Activated CD8-positive, alpha-beta T cell treated with anti-CD3 and anti-CD28 coated beads for 36 hours (primary cell): ENCODE results near the gene FBLN1. TPM values are rescaled to one million over a fixed set of nuclear protein-coding genes. Genes with fewer than 3 reads are reported as not detected.

Source experiments
- ATAC-seq: fragments of 200-7000 bp; cut with Tn5 transposase; one replicate; pipeline ENCODE4 v1.10.0; 2021; ENCODE audit warnings: mild to moderate bottlenecking, moderate library complexity
- CTCF ChIA-PET: fragments of 350-600 bp; sonication (Branson Sonifier 250); formaldehyde crosslinking; loops from one replicate; lab custom pipeline; 2021; ENCODE audit warnings: antibody characterized with exemption; lab: Charles Lee
- POLR2A ChIA-PET: fragments of 350-600 bp; sonication (Branson Sonifier 250); formaldehyde crosslinking; loops from one replicate; lab custom pipeline; 2021; ENCODE audit warnings: antibody characterized with exemption; lab: Charles Lee
- DNase-seq: peaks from one replicate; pipeline ENCODE4 v3.0.0-alpha.2; 2020
- H3K27ac Mint-ChIP-seq: one replicate; pipeline ENCODE4 v1.8.0; 2021; ENCODE audit warnings: mild to moderate bottlenecking, mixed read lengths
- H3K27me3 Mint-ChIP-seq: one replicate; pipeline ENCODE4 v1.8.0; 2021; ENCODE audit warnings: mixed read lengths
- H3K36me3 Mint-ChIP-seq: one replicate; pipeline ENCODE4 v1.8.0; 2021; ENCODE audit warnings: low read depth, mixed read lengths
- H3K4me1 Mint-ChIP-seq: one replicate; pipeline ENCODE4 v1.8.0; 2021; ENCODE audit warnings: low read depth, mixed read lengths
- H3K4me3 Mint-ChIP-seq: one replicate; pipeline ENCODE4 v1.8.0; 2021; ENCODE audit warnings: mild to moderate bottlenecking, moderate library complexity, mixed read lengths
- H3K9me3 Mint-ChIP-seq: one replicate; pipeline ENCODE4 v1.8.0; 2021; ENCODE audit warnings: mixed read lengths
- intact Hi-C: fragments of 100-400 bp; cut with micrococcal nuclease; formaldehyde crosslinking; loops from one replicate; pipeline ENCODE4 v1.10.0; 2022
- total RNA-seq, 2 experiments: library from RNA; stranded (reverse); gene quantifications; one replicate each; pipeline ENCODE4 v1.2.3, GENCODE V29; 2021
- TF ChIP-seq, protein P1 (sequence below): fragments of 200-600 bp; IDR thresholded peaks from one replicate; pipeline ENCODE4 v1.8.0; 2022; ENCODE audit warnings: antibody characterized with exemption, mild to moderate bottlenecking

The FBLN1 gene
- total RNA-seq, 2 experiments from 2014 or later = 0.56 TPM; not detected in 1

DNA sequence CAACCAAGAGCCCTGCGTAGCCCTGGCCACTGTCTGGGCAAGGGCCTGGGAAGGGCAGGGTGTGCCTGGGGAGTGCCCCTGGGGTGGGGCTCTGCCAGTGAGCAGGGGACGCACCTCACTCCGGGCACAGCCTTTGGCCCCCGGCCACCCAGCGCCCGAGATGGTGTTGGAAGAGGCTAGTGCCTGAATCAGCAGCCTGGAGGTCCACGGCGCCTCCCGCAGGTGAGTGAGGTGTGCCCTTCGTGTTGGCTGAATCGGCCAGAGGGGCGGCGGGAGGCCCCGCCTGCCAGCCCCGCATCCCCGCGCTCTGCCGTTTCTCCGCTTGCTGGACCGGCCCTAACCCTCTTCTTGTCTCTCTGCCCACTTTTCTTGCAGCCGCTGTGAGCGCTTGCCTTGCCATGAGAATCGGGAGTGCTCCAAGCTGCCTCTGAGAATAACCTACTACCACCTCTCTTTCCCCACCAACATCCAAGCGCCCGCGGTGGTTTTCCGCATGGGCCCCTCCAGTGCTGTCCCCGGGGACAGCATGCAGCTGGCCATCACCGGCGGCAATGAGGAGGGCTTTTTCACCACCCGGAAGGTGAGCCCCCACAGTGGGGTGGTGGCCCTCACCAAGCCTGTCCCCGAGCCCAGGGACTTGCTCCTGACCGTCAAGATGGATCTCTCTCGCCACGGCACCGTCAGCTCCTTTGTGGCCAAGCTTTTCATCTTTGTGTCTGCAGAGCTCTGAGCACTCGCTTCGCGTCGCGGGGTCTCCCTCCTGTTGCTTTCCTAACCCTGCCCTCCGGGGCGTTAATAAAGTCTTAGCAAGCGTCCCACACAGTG, 60.1 kb downstream of the FBLN1 start:
- Mint-ChIP-seq H3K27me3 (peaks cover 8% of the 10 kb centered on the region), H3K4me3 (no peak overlapping the region), H3K36me3 (no peaks in the 10 kb centered on the region), H3K27ac (no peak overlapping the region), H3K4me1 (no peaks in the 10 kb centered on the region), H3K9me3 (peaks cover 10% of the 10 kb centered on the region)
- DNase-seq (no peak), ATAC-seq (no peak)
- TF ChIP-seq, protein P1, sequence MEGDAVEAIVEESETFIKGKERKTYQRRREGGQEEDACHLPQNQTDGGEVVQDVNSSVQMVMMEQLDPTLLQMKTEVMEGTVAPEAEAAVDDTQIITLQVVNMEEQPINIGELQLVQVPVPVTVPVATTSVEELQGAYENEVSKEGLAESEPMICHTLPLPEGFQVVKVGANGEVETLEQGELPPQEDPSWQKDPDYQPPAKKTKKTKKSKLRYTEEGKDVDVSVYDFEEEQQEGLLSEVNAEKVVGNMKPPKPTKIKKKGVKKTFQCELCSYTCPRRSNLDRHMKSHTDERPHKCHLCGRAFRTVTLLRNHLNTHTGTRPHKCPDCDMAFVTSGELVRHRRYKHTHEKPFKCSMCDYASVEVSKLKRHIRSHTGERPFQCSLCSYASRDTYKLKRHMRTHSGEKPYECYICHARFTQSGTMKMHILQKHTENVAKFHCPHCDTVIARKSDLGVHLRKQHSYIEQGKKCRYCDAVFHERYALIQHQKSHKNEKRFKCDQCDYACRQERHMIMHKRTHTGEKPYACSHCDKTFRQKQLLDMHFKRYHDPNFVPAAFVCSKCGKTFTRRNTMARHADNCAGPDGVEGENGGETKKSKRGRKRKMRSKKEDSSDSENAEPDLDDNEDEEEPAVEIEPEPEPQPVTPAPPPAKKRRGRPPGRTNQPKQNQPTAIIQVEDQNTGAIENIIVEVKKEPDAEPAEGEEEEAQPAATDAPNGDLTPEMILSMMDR = no peak
- CTCF ChIA-PET = interaction anchor here (0.9 kb wide), 1 partner anchor 16 kb away, joined by 3 read pairs; no protein-coding TSS in a partner anchor
- POLR2A ChIA-PET = no interaction called here
- intact Hi-C loops = no loop called here

DNA sequence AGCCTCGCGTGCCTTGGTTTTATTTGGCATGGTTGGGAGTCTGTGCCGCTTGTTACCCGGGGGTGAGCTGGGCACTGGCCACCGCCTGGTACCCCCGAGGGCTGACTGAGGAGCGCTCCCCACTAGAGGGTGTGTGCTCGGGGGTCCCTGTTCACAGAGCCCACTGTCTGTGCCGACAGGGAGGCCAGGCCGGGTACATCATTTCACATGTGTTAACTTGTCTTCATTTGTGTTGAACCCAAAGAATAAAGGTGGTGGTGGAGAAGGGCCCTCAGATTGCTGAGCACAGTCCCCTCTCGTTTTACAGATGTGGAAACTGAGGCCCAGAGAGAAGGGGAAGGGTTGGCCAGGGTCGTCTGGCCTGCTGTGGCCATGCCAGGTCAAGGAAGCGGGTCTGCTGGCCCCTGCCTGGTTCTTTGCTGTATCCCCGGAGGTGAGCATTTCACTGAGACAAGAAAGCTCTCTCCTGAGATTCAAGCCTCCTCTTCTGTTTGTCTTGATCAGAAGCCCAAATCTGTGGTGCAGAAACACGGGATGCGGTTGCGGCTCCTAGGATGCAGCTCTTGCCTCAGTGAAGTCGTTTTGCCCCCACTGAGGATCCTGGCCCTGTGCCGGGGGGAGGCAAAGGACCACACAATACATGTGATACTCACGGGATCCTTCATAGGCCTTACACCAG, 60.8 kb downstream of the FBLN1 start:
- intact Hi-C loops = no loop called here
- ATAC-seq = no peak
- H3K27ac Mint-ChIP-seq = no peak overlapping the region
- POLR2A ChIA-PET = no interaction called here
- H3K27me3 Mint-ChIP-seq = peaks cover 10% of the 10 kb centered on the region
- H3K9me3 Mint-ChIP-seq = peaks cover 10% of the 10 kb centered on the region
- no peak overlapping the region for H3K4me3 Mint-ChIP-seq
- TF ChIP-seq, protein P1 = no peak
- no peaks in the 10 kb centered on the region for H3K4me1 Mint-ChIP-seq
- CTCF ChIA-PET = interaction anchor here (0.9 kb wide), 1 partner anchor 15 kb away, joined by 3 read pairs; no protein-coding TSS in a partner anchor
- DNase-seq = no peak
- no peaks in the 10 kb centered on the region for H3K36me3 Mint-ChIP-seq

DNA sequence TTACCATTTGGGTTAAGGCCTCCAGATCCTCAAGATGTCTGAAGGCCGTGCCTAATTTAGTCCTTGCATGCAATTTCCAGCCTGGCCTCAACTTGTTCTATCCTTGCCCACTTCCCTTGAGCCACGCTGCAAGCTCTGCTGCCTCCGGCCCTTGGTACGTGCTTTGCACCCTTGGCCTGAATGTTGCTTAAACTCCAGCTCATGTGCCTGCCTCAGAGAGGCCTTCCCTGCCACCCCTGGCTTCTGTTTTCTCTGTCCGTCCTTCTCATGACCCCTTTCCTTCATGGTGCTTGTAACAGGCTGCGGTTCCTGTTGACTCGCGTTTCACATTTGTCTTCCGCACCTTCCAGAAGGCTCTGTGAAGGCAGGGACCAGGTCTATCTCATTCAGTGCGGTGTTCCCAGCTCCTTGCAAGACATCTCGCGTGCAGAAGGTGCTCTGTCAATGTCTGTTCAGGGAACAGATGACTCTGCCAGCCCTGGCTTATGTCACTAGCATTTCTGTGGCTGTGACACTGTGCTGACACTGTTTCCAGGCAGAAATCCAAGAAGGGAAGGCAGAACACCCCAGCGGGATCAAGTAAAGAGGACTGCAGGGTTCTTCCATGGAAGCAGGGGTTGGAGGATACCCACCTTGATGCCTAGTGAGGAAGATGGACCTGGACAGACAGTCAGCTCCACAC, 61.8 kb downstream of the FBLN1 start:
- TF ChIP-seq, protein P1 = no peak
- Mint-ChIP-seq H3K4me1 (no peaks in the 10 kb centered on the region), H3K27ac (no peak overlapping the region), H3K27me3 (peaks cover 10% of the 10 kb centered on the region), H3K4me3 (no peak overlapping the region), H3K36me3 (no peaks in the 10 kb centered on the region), H3K9me3 (peaks cover 11% of the 10 kb centered on the region)
- ATAC-seq (no peak), DNase-seq (no peak)
- intact Hi-C loops = no loop called here
- POLR2A ChIA-PET = no interaction called here
- CTCF ChIA-PET = interaction anchor here (1.6 kb wide), 1 partner anchor 299 kb away, joined by 4 read pairs; no protein-coding TSS in a partner anchor

DNA sequence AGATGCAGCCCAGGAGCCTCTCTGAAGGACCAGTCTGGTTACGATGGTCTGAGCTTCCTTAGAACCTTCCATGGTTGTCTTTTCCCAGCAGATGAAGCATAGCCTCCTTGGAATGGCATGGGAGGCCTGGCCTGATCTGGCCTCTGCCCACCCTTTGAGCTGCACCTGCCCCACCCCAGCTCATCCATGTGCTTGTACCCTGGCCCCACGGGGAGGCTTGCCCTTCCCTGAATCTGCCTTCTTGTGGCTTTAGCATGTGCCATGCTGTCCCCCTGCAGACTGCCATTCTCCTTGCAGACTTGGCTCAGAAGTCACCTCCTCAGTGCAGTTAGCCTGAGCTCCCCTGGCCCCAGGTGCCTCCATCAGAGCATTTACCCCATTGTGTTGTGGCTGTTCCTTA, 62.5 kb downstream of the FBLN1 start:
- Mint-ChIP-seq H3K4me3 (no peak overlapping the region), H3K27ac (no peak overlapping the region), H3K27me3 (peaks cover 10% of the 10 kb centered on the region), H3K36me3 (no peaks in the 10 kb centered on the region), H3K9me3 (peaks cover 10% of the 10 kb centered on the region), H3K4me1 (no peaks in the 10 kb centered on the region)
- ChIA-PET CTCF (interaction anchor here (1.6 kb wide), 1 partner anchor 298 kb away, joined by 4 read pairs; no protein-coding TSS in a partner anchor), POLR2A (no interaction called here)
- intact Hi-C loops = no loop called here
- no peak for DNase-seq
- ATAC-seq = no peak
- TF ChIP-seq, protein P1 = no peak
